Measurements from ENCODE around the gene AMER2.

DNA sequence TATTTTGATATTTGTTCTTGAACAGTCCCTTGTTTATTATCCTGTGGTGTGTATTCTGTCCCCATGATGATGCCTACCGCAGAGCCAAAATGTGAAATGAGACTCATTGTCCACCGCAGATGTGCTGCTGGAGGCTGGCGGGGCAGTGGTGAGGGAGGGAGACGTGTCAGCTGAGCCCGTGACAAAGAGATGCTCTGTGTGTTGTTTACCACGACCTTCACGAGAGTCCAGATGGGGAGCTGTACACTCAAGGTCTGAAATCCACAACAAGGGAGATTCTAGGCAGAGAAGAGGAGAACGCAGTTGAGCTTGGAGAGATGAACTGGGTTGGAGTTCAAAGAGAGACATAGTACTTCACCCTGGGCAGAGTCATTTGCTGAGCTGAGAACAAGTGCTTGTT lies 20.8 kb upstream of the AMER2 start:
- TF ChIP-seq MEF2A (IDR thresholded peaks at IDR 0.05; ENCODE audit: borderline replicate concordance, low read depth) (no peak), EP300 (IDR thresholded peaks at IDR 0.05; ENCODE audit: borderline replicate concordance in 1 of 2, low read depth in 1 of 2, low read length in 1 of 2) (no peak), GATA2 (CRISPR knock-in tag; IDR thresholded peaks at IDR 0.05) (no peak), RCOR1 (IDR thresholded peaks at IDR 0.05; ENCODE audit: low read length) (no peak), TAF1 (IDR thresholded peaks at IDR 0.05; ENCODE audit: borderline replicate concordance, low read depth, low read length) (no peak), SMC3 (IDR thresholded peaks at IDR 0.05; ENCODE audit: low read depth, low read length) (no peak)
- TF ChIP-seq, protein P1, sequence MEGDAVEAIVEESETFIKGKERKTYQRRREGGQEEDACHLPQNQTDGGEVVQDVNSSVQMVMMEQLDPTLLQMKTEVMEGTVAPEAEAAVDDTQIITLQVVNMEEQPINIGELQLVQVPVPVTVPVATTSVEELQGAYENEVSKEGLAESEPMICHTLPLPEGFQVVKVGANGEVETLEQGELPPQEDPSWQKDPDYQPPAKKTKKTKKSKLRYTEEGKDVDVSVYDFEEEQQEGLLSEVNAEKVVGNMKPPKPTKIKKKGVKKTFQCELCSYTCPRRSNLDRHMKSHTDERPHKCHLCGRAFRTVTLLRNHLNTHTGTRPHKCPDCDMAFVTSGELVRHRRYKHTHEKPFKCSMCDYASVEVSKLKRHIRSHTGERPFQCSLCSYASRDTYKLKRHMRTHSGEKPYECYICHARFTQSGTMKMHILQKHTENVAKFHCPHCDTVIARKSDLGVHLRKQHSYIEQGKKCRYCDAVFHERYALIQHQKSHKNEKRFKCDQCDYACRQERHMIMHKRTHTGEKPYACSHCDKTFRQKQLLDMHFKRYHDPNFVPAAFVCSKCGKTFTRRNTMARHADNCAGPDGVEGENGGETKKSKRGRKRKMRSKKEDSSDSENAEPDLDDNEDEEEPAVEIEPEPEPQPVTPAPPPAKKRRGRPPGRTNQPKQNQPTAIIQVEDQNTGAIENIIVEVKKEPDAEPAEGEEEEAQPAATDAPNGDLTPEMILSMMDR (IDR thresholded peaks at IDR 0.05): no peak
- TF ChIP-seq, protein P2, sequence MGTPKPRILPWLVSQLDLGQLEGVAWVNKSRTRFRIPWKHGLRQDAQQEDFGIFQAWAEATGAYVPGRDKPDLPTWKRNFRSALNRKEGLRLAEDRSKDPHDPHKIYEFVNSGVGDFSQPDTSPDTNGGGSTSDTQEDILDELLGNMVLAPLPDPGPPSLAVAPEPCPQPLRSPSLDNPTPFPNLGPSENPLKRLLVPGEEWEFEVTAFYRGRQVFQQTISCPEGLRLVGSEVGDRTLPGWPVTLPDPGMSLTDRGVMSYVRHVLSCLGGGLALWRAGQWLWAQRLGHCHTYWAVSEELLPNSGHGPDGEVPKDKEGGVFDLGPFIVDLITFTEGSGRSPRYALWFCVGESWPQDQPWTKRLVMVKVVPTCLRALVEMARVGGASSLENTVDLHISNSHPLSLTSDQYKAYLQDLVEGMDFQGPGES (IDR thresholded peaks at IDR 0.05; ENCODE audit: low read depth, low read length): no peak
- TF ChIP-seq, protein P3, sequence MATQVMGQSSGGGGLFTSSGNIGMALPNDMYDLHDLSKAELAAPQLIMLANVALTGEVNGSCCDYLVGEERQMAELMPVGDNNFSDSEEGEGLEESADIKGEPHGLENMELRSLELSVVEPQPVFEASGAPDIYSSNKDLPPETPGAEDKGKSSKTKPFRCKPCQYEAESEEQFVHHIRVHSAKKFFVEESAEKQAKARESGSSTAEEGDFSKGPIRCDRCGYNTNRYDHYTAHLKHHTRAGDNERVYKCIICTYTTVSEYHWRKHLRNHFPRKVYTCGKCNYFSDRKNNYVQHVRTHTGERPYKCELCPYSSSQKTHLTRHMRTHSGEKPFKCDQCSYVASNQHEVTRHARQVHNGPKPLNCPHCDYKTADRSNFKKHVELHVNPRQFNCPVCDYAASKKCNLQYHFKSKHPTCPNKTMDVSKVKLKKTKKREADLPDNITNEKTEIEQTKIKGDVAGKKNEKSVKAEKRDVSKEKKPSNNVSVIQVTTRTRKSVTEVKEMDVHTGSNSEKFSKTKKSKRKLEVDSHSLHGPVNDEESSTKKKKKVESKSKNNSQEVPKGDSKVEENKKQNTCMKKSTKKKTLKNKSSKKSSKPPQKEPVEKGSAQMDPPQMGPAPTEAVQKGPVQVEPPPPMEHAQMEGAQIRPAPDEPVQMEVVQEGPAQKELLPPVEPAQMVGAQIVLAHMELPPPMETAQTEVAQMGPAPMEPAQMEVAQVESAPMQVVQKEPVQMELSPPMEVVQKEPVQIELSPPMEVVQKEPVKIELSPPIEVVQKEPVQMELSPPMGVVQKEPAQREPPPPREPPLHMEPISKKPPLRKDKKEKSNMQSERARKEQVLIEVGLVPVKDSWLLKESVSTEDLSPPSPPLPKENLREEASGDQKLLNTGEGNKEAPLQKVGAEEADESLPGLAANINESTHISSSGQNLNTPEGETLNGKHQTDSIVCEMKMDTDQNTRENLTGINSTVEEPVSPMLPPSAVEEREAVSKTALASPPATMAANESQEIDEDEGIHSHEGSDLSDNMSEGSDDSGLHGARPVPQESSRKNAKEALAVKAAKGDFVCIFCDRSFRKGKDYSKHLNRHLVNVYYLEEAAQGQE (IDR thresholded peaks at IDR 0.05; ENCODE audit: low read depth, low read length): no peak
